ENCODE data around the gene CHRM4. TPM values are rescaled to one million over a fixed set of nuclear protein-coding genes. Genes with fewer than 3 reads are reported as not detected.

The CHRM4 gene
- total RNA-seq, 1 experiment from 2014 or later: 1.1 TPM

DNA sequence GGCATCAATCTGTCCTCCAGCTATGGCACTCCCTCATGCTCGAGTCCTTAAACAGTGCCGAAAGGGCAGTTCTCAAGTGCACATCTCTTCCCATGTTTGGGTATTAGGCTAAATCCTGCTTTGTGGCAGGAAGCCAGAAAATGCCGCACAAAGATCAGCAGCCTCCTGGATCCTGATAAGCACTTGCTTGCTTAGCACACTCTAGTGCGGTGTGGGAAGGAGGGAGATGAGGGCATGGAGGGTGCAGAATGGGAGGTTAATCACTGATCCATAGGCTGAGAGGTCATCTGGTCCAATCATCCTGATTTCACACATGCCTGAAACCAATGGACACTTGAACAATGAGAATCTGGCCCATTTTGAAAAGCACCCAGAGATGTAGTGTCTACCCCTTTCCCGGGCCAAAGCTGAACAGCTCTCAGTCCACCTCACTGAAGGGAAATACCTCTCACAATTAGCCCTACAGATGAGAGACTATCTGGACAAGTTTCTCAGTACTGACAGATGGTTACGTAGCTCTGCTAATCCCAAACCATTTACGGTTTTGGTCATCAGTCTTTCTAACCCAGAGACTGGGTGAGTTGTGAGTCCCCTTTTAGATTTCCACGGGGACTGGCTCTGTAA lies 29.8 kb upstream of the CHRM4 start (continued):
- TF ChIP-seq, protein P1, sequence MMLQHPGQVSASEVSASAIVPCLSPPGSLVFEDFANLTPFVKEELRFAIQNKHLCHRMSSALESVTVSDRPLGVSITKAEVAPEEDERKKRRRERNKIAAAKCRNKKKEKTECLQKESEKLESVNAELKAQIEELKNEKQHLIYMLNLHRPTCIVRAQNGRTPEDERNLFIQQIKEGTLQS (IDR thresholded peaks at IDR 0.05): no peak
- TF ChIP-seq ELF1 (IDR thresholded peaks at IDR 0.05; ENCODE audit: borderline replicate concordance, low read depth): no peak
- TF ChIP-seq SP1 (IDR thresholded peaks at IDR 0.05; ENCODE audit: low read depth): no peak
- TF ChIP-seq EZH2phosphoT487 (IDR thresholded peaks at IDR 0.05; ENCODE audit: borderline replicate concordance): no peak
- TF ChIP-seq, protein P2, sequence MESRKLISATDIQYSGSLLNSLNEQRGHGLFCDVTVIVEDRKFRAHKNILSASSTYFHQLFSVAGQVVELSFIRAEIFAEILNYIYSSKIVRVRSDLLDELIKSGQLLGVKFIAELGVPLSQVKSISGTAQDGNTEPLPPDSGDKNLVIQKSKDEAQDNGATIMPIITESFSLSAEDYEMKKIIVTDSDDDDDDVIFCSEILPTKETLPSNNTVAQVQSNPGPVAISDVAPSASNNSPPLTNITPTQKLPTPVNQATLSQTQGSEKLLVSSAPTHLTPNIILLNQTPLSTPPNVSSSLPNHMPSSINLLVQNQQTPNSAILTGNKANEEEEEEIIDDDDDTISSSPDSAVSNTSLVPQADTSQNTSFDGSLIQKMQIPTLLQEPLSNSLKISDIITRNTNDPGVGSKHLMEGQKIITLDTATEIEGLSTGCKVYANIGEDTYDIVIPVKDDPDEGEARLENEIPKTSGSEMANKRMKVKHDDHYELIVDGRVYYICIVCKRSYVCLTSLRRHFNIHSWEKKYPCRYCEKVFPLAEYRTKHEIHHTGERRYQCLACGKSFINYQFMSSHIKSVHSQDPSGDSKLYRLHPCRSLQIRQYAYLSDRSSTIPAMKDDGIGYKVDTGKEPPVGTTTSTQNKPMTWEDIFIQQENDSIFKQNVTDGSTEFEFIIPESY (IDR thresholded peaks at IDR 0.05; ENCODE audit: extremely low read depth, insufficient replicate concordance, low read length): no peak
- no peak for TF ChIP-seq FOSL1 (IDR thresholded peaks at IDR 0.05; ENCODE audit: low read depth)
- no peak for TF ChIP-seq JUND (IDR thresholded peaks at IDR 0.05)

DNA sequence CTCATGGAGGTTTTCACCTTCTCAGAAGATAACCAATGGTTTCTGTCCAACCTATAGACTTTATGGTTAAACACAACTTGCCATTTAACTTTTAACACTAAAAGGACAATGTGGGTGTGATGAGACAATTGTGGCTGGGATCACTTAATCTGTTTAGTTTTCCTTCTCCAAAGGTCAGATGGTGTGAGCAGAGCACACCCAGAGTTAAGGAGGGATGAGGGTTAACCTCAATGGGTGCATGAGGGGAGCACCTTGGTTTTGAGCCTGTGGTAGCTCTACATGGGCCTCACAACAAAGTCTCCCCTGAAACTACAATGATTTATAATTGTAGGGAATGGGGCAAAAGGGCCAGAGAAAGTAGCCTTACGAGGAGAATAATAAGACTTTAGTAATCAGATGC lies 28.9 kb upstream of the CHRM4 start:
- Histone ChIP-seq H3K4me1 (ENCODE audit: control insufficient read depth in 1 of 2, insufficient read depth in 2 of 2, low read length in 2 of 2) (no peaks in the 10 kb centered on the region), H3K27ac (ENCODE audit: low read depth, low read length) (no peak overlapping the region), H2AFZ (ENCODE audit: low read depth, low read length, poor library complexity, severe bottlenecking) (no peak overlapping the region), H4K20me1 (ENCODE audit: insufficient read depth) (no peaks in the 10 kb centered on the region), H3K27me3 (ENCODE audit: insufficient read depth, low read length) (no peaks in the 10 kb centered on the region), H3K9me3 (ENCODE audit: control insufficient read depth in 1 of 2, insufficient read depth in 1 of 2, low read depth in 1 of 2, low read length in 2 of 2) (no peaks in the 10 kb centered on the region), H3K36me3 (ENCODE audit: control insufficient read depth in 1 of 2, insufficient read depth in 2 of 2, low read length in 2 of 2) (no peaks in the 10 kb centered on the region; a peak in 2 of 4 replicates), H3K4me3 (replicated peaks in 1 of 2; ENCODE audit: low read depth in 1 of 2, low read length in 2 of 2) (no peak overlapping the region), H3K4me2 (ENCODE audit: low read length) (no peak overlapping the region), H3K9ac (ENCODE audit: low read length) (no peak overlapping the region), H3K9me2 (ENCODE audit: insufficient read depth) (no peaks in the 10 kb centered on the region), H3K79me2 (ENCODE audit: insufficient read depth, low read length) (no peaks in the 10 kb centered on the region)
- ChIA-PET RAD21 (ENCODE audit: low non-redundant PET in 1 of 2, low total read pairs in 2 of 2, uncharacterized antibody in 2 of 2, unreplicated experiment in 2 of 2) (no interaction called here), CTCF (no interaction called here), POLR2A (no interaction called here)
- DNase-seq (ENCODE audit: low read depth, low spot score) (no peak), ATAC-seq (no peak)
- no TSS peak for BruUV-seq (replicated peaks)
- no peak for TF ChIP-seq CBX3 (IDR thresholded peaks at IDR 0.05; ENCODE audit: low read depth)
- no peak for TF ChIP-seq YY1 (IDR thresholded peaks at IDR 0.05; ENCODE audit: extremely low read depth, insufficient replicate concordance, low read depth, low read length)
- TF ChIP-seq, protein P3, sequence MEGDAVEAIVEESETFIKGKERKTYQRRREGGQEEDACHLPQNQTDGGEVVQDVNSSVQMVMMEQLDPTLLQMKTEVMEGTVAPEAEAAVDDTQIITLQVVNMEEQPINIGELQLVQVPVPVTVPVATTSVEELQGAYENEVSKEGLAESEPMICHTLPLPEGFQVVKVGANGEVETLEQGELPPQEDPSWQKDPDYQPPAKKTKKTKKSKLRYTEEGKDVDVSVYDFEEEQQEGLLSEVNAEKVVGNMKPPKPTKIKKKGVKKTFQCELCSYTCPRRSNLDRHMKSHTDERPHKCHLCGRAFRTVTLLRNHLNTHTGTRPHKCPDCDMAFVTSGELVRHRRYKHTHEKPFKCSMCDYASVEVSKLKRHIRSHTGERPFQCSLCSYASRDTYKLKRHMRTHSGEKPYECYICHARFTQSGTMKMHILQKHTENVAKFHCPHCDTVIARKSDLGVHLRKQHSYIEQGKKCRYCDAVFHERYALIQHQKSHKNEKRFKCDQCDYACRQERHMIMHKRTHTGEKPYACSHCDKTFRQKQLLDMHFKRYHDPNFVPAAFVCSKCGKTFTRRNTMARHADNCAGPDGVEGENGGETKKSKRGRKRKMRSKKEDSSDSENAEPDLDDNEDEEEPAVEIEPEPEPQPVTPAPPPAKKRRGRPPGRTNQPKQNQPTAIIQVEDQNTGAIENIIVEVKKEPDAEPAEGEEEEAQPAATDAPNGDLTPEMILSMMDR (IDR thresholded peaks at IDR 0.05 in 2 of 3, conservative IDR thresholded peaks at IDR 0.05 in 1 of 3; ENCODE audit: borderline replicate concordance in 1 of 3, insufficient read depth in 1 of 3, low read depth in 2 of 3, low read length in 2 of 3): no peak
- intact Hi-C loops (cut with micrococcal nuclease): no loop called here

All from HCT116 (cell line).